HCT116 (cell line): Measurements from ENCODE around the gene SPATA3.

Source experiments
- EZH2 ChIP-seq: fragments of 200-600 bp; sonication (generic); IDR thresholded peaks from 2 replicates; pipeline ENCODE4 v1.6.1; 2017; ENCODE audit warnings: antibody characterized with exemption, mixed run types
- EZH2phosphoT487 ChIP-seq: fragments of 200-600 bp; IDR thresholded peaks from 2 replicates; pipeline ENCODE4 v1.6.1; 2018; ENCODE audit warnings: antibody characterized with exemption, borderline replicate concordance
- FOSL1 ChIP-seq: IDR thresholded peaks from 2 replicates; pipeline ENCODE4 v1.6.1; 2012; ENCODE audit warnings: low read depth
- JUND ChIP-seq: IDR thresholded peaks from 2 replicates; pipeline ENCODE4 v1.6.1; 2012
- POLR2A ChIP-seq: IDR thresholded peaks from 2 replicates; pipeline ENCODE4 v1.7.0; 2011; ENCODE audit warnings: borderline replicate concordance; ENCODE audit not compliant: insufficient read depth, insufficient read length; ENCODE audit errors: extremely low read depth
- POLR2AphosphoS5 ChIP-seq: IDR thresholded peaks from 2 replicates; pipeline ENCODE4 v1.6.1; 2011; ENCODE audit warnings: mild to moderate bottlenecking, low read depth, low read length, moderate library complexity
- RAD21 ChIP-seq: IDR thresholded peaks from 2 replicates; pipeline ENCODE4 v1.6.1; 2012; ENCODE audit warnings: low read depth, mild to moderate bottlenecking
- SIN3A ChIP-seq: IDR thresholded peaks from 2 replicates; pipeline ENCODE4 v1.6.1; 2012; ENCODE audit warnings: low read depth
- YY1 ChIP-seq: IDR thresholded peaks from 2 replicates; pipeline ENCODE4 v1.6.1; 2011; ENCODE audit warnings: low read length, low read depth, moderate library complexity, mild to moderate bottlenecking; ENCODE audit not compliant: insufficient replicate concordance; ENCODE audit errors: extremely low read depth
- ZFX ChIP-seq: fragments of 450-650 bp; IDR thresholded peaks from 2 replicates; pipeline ENCODE4 v1.6.1; 2017
- ZNF274 ChIP-seq: fragments of 200-500 bp; sonication (Bioruptor generic); IDR thresholded peaks from 2 replicates; pipeline ENCODE4 v1.6.1; 2014; ENCODE audit warnings: mild to moderate bottlenecking, low read depth, low read length, inconsistent platforms
- TF ChIP-seq, protein P1 (sequence below), 3 experiments: fragments of 200-600 bp in 1 of 3; sonication (generic) in 1 of 3; IDR thresholded peaks in 2 of 3; conservative IDR thresholded peaks in 1 of 3; 2 replicates each; pipeline ENCODE4 v1.5.1; 2012 to 2017; ENCODE audit warnings: low read depth in 2 of 3, low read length in 2 of 3, antibody characterized with exemption in 1 of 3, borderline replicate concordance in 1 of 3, control low read depth in 1 of 3, mild to moderate bottlenecking in 1 of 3, mixed read lengths in 1 of 3, mixed run types in 1 of 3, moderate library complexity in 1 of 3; ENCODE audit not compliant: insufficient read depth in 1 of 3
- TF ChIP-seq, protein P2 (sequence below): IDR thresholded peaks from 2 replicates; pipeline ENCODE4 v1.6.1; 2012
- TF ChIP-seq, protein P3 (sequence below): IDR thresholded peaks from 2 replicates; pipeline ENCODE4 v1.6.1; 2012; ENCODE audit warnings: low read depth

DNA sequence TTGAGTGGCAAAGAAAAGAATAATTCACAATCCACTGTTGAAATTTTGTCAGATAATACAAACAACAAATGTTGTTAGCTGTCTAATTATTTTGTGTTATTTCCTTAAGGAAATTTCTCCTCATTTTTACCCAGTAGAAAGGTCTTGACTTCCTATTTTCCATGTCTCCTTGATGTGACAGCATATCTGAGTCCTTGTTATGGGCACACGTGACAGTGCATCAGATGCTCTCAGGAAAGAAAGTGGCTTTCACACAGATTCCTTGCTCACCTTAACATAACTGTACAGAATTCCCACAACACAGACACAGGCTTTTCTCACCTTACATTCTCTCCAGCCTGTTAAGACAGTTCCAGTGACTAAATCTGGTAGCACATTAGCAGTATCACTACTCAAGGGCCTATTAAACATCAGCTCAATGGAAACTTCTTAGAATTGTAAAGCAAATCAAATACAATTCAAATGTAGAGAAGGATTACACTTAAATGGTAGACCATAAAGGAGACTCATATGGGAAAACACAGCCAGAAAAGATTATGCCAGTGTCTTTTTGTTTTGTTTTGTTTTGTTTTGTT is 40.7 kb upstream of the SPATA3 start:
- TF ChIP-seq RAD21 (no peak), POLR2AphosphoS5 (no peak), EZH2phosphoT487 (no peak), JUND (no peak), POLR2A (no peak), SIN3A (no peak), YY1 (no peak), FOSL1 (no peak), ZFX (no peak), ZNF274 (no peak), EZH2 (no peak)
- TF ChIP-seq, protein P1, sequence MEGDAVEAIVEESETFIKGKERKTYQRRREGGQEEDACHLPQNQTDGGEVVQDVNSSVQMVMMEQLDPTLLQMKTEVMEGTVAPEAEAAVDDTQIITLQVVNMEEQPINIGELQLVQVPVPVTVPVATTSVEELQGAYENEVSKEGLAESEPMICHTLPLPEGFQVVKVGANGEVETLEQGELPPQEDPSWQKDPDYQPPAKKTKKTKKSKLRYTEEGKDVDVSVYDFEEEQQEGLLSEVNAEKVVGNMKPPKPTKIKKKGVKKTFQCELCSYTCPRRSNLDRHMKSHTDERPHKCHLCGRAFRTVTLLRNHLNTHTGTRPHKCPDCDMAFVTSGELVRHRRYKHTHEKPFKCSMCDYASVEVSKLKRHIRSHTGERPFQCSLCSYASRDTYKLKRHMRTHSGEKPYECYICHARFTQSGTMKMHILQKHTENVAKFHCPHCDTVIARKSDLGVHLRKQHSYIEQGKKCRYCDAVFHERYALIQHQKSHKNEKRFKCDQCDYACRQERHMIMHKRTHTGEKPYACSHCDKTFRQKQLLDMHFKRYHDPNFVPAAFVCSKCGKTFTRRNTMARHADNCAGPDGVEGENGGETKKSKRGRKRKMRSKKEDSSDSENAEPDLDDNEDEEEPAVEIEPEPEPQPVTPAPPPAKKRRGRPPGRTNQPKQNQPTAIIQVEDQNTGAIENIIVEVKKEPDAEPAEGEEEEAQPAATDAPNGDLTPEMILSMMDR (IDR thresholded peaks at IDR 0.05 in 2 of 3, conservative IDR thresholded peaks at IDR 0.05 in 1 of 3; ENCODE audit: borderline replicate concordance in 1 of 3, insufficient read depth in 1 of 3, low read depth in 2 of 3, low read length in 2 of 3), result no peak
- TF ChIP-seq, protein P2, sequence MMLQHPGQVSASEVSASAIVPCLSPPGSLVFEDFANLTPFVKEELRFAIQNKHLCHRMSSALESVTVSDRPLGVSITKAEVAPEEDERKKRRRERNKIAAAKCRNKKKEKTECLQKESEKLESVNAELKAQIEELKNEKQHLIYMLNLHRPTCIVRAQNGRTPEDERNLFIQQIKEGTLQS, result no peak
- TF ChIP-seq, protein P3, sequence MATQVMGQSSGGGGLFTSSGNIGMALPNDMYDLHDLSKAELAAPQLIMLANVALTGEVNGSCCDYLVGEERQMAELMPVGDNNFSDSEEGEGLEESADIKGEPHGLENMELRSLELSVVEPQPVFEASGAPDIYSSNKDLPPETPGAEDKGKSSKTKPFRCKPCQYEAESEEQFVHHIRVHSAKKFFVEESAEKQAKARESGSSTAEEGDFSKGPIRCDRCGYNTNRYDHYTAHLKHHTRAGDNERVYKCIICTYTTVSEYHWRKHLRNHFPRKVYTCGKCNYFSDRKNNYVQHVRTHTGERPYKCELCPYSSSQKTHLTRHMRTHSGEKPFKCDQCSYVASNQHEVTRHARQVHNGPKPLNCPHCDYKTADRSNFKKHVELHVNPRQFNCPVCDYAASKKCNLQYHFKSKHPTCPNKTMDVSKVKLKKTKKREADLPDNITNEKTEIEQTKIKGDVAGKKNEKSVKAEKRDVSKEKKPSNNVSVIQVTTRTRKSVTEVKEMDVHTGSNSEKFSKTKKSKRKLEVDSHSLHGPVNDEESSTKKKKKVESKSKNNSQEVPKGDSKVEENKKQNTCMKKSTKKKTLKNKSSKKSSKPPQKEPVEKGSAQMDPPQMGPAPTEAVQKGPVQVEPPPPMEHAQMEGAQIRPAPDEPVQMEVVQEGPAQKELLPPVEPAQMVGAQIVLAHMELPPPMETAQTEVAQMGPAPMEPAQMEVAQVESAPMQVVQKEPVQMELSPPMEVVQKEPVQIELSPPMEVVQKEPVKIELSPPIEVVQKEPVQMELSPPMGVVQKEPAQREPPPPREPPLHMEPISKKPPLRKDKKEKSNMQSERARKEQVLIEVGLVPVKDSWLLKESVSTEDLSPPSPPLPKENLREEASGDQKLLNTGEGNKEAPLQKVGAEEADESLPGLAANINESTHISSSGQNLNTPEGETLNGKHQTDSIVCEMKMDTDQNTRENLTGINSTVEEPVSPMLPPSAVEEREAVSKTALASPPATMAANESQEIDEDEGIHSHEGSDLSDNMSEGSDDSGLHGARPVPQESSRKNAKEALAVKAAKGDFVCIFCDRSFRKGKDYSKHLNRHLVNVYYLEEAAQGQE, result no peak
